HCT116 (cell line): Measurements from ENCODE around the gene GALM. TPM values are rescaled to one million over a fixed set of nuclear protein-coding genes. Genes with fewer than 3 reads are reported as not detected.

ENCODE experiments used
- ATAC-seq: fragments of 200-7000 bp; cut with Tn5 transposase; 2 replicates; pipeline ENCODE4 v1.9.1; 2020; ENCODE audit warnings: mild to moderate bottlenecking, moderate library complexity
- BruUV-seq: library from RNA; stranded (reverse); fragments of 400-500 nt; replicated peaks from 2 replicates; lab custom pipeline; 2021; lab: Mats Ljungman, UMichigan
- CTCF ChIA-PET: fragments of 300-600 bp; sonication (Branson Sonifier 250); formaldehyde crosslinking; loops from one replicate; lab custom pipeline; 2021; ENCODE audit warnings: antibody characterized with exemption; lab: Charles Lee
- POLR2A ChIA-PET: fragments of 300-600, 350-600 bp; sonication (Branson Sonifier 250); formaldehyde crosslinking; loops from one replicate; lab custom pipeline; 2021; ENCODE audit warnings: antibody characterized with exemption; lab: Charles Lee
- RAD21 ChIA-PET, 2 experiments: fragments of 300-600 bp; sonication (Branson Sonifier 250); formaldehyde crosslinking; loops; one replicate each; lab custom pipeline; 2023; ENCODE audit warnings: low total read pairs in 2 of 2; ENCODE audit not compliant: uncharacterized antibody in 2 of 2, unreplicated experiment in 2 of 2, low non-redundant PET in 1 of 2; lab: Charles Lee
- DNase-seq: peaks from one replicate; pipeline ENCODE4 v3.0.0-alpha.2; 2010; ENCODE audit warnings: low read depth, low spot score
- H2AFZ ChIP-seq: fragments of 200-600 bp; shearing (Covaris generic), sonication (generic); 2 replicates; pipeline ENCODE4 v1.6.1; 2017; ENCODE audit warnings: low read depth, mixed run types, mixed read lengths, antibody characterized with exemption, low read length; ENCODE audit not compliant: poor library complexity, severe bottlenecking
- H3K27ac ChIP-seq: 2 replicates; pipeline ENCODE4 v1.5.1; 2012; ENCODE audit warnings: low read depth, low read length
- H3K27me3 ChIP-seq: fragments of 200-600 bp; sonication (generic); 2 replicates; pipeline ENCODE4 v1.6.1; 2016; ENCODE audit warnings: mixed run types, low read length, mixed read lengths; ENCODE audit not compliant: insufficient read depth
- H3K36me3 ChIP-seq, 2 experiments: fragments of 200-500 bp in 1 of 2; fragments of 200-600 bp in 1 of 2; sonication (Bioruptor generic) in 1 of 2; sonication (generic) in 1 of 2; 2 replicates each; pipeline versions ENCODE4 v1.5.1 to v1.6.1; 2014 to 2016; ENCODE audit warnings: low read length in 2 of 2, inconsistent platforms in 1 of 2, mixed read lengths in 1 of 2, mixed run types in 1 of 2; ENCODE audit not compliant: insufficient read depth in 2 of 2, control insufficient read depth in 1 of 2
- H3K4me1 ChIP-seq, 2 experiments: fragments of 200-600 bp in 1 of 2; sonication (generic) in 1 of 2; 2 replicates each; pipeline versions ENCODE4 v1.5.1 to v1.6.1; 2012 to 2017; ENCODE audit warnings: low read length in 2 of 2, inconsistent platforms in 1 of 2, mild to moderate bottlenecking in 1 of 2, mixed read lengths in 1 of 2, mixed run types in 1 of 2, moderate library complexity in 1 of 2; ENCODE audit not compliant: insufficient read depth in 2 of 2, control insufficient read depth in 1 of 2
- H3K4me2 ChIP-seq: fragments of 200-600 bp; sonication (generic); 2 replicates; pipeline ENCODE4 v1.6.1; 2017; ENCODE audit warnings: mixed run types, low read length, mixed read lengths
- H3K4me3 ChIP-seq, 2 experiments: fragments of 200-600 bp in 1 of 2; sonication (generic) in 1 of 2; replicated peaks in 1 of 2; 2 replicates each; pipeline ENCODE4 v1.5.1; 2011 to 2016; ENCODE audit warnings: low read length in 2 of 2, control low read depth in 1 of 2, low read depth in 1 of 2, mild to moderate bottlenecking in 1 of 2, mixed read lengths in 1 of 2, mixed run types in 1 of 2
- H3K79me2 ChIP-seq: fragments of 200-600 bp; sonication (generic); 2 replicates; pipeline ENCODE4 v1.6.1; 2017; ENCODE audit warnings: mild to moderate bottlenecking, mixed run types, low read length, moderate library complexity, mixed read lengths; ENCODE audit not compliant: insufficient read depth
- H3K9ac ChIP-seq: fragments of 200-600 bp; sonication (generic); 2 replicates; pipeline ENCODE4 v1.6.1; 2016; ENCODE audit warnings: low read length, mixed read lengths
- H3K9me2 ChIP-seq: fragments of 200-600 bp; sonication (generic), shearing (Covaris generic); 2 replicates; pipeline ENCODE4 v1.6.1; 2017; ENCODE audit warnings: mixed run types, mild to moderate bottlenecking, moderate library complexity; ENCODE audit not compliant: insufficient read depth
- H3K9me3 ChIP-seq, 2 experiments: fragments of 200-500 bp in 1 of 2; fragments of 200-600 bp in 1 of 2; sonication (Bioruptor generic) in 1 of 2; sonication (generic) in 1 of 2; 2 replicates each; pipeline ENCODE4 v1.6.1; 2014 to 2017; ENCODE audit warnings: low read length in 2 of 2, mixed read lengths in 2 of 2, inconsistent platforms in 1 of 2, low read depth in 1 of 2, mild to moderate bottlenecking in 1 of 2, mixed run types in 1 of 2, moderate library complexity in 1 of 2; ENCODE audit not compliant: control insufficient read depth in 1 of 2, insufficient read depth in 1 of 2
- H4K20me1 ChIP-seq: fragments of 200-600 bp; sonication (generic), shearing (Covaris generic); 2 replicates; pipeline ENCODE4 v1.6.1; 2017; ENCODE audit warnings: mixed run types, mild to moderate bottlenecking, moderate library complexity; ENCODE audit not compliant: insufficient read depth
- ATF3 ChIP-seq: IDR thresholded peaks from 2 replicates; pipeline ENCODE4 v1.6.1; 2012
- CBX3 ChIP-seq: IDR thresholded peaks from 2 replicates; pipeline ENCODE4 v1.6.1; 2012; ENCODE audit warnings: low read depth
- CEBPB ChIP-seq: IDR thresholded peaks from 2 replicates; pipeline ENCODE4 v1.6.1; 2012; ENCODE audit warnings: low read depth
- EGR1 ChIP-seq: IDR thresholded peaks from 2 replicates; pipeline ENCODE4 v1.6.1; 2012; ENCODE audit warnings: low read depth
- ELF1 ChIP-seq: IDR thresholded peaks from 2 replicates; pipeline ENCODE4 v1.6.1; 2012; ENCODE audit warnings: low read depth, borderline replicate concordance
- EZH2 ChIP-seq: fragments of 200-600 bp; sonication (generic); IDR thresholded peaks from 2 replicates; pipeline ENCODE4 v1.6.1; 2017; ENCODE audit warnings: antibody characterized with exemption, mixed run types
- EZH2phosphoT487 ChIP-seq: fragments of 200-600 bp; IDR thresholded peaks from 2 replicates; pipeline ENCODE4 v1.6.1; 2018; ENCODE audit warnings: antibody characterized with exemption, borderline replicate concordance
- FOSL1 ChIP-seq: IDR thresholded peaks from 2 replicates; pipeline ENCODE4 v1.6.1; 2012; ENCODE audit warnings: low read depth
- MAX ChIP-seq: IDR thresholded peaks from 2 replicates; pipeline ENCODE4 v1.6.1; 2012
- POLR2A ChIP-seq: IDR thresholded peaks from 2 replicates; pipeline ENCODE4 v1.7.0; 2011; ENCODE audit warnings: borderline replicate concordance; ENCODE audit not compliant: insufficient read depth, insufficient read length; ENCODE audit errors: extremely low read depth
- POLR2AphosphoS5 ChIP-seq: IDR thresholded peaks from 2 replicates; pipeline ENCODE4 v1.6.1; 2011; ENCODE audit warnings: mild to moderate bottlenecking, low read depth, low read length, moderate library complexity
- RAD21 ChIP-seq: IDR thresholded peaks from 2 replicates; pipeline ENCODE4 v1.6.1; 2012; ENCODE audit warnings: low read depth, mild to moderate bottlenecking
- SIN3A ChIP-seq: IDR thresholded peaks from 2 replicates; pipeline ENCODE4 v1.6.1; 2012; ENCODE audit warnings: low read depth
- SP1 ChIP-seq: IDR thresholded peaks from 2 replicates; pipeline ENCODE4 v1.6.1; 2012; ENCODE audit warnings: low read depth
- SRF ChIP-seq: IDR thresholded peaks from 2 replicates; pipeline ENCODE4 v1.6.1; 2012; ENCODE audit warnings: low read depth
- TCF7L2 ChIP-seq: IDR thresholded peaks from 2 replicates; pipeline ENCODE4 v1.7.0; 2011; ENCODE audit warnings: borderline replicate concordance, inconsistent platforms; ENCODE audit not compliant: insufficient read depth, insufficient read length; ENCODE audit errors: extremely low read depth
- ZBTB33 ChIP-seq: IDR thresholded peaks from 2 replicates; pipeline ENCODE4 v1.6.1; 2011; ENCODE audit warnings: mild to moderate bottlenecking, low read length, moderate library complexity; ENCODE audit not compliant: insufficient replicate concordance; ENCODE audit errors: extremely low read depth
- intact Hi-C: fragments of 100-400 bp; cut with micrococcal nuclease; formaldehyde crosslinking; loops from 2 replicates; pipeline ENCODE4 v1.10.0; 2022
- total RNA-seq: library from RNA; stranded (reverse); gene quantifications from one replicate; pipeline ENCODE4 v1.2.1, GENCODE V29; 2021; ENCODE audit not compliant: unreplicated experiment
- TF ChIP-seq, protein P1 (sequence below): IDR thresholded peaks from 2 replicates; pipeline ENCODE4 v1.6.1; 2012; ENCODE audit warnings: low read depth

GALM gene
- total RNA-seq, 1 experiment from 2014 or later = 10.2 TPM

DNA sequence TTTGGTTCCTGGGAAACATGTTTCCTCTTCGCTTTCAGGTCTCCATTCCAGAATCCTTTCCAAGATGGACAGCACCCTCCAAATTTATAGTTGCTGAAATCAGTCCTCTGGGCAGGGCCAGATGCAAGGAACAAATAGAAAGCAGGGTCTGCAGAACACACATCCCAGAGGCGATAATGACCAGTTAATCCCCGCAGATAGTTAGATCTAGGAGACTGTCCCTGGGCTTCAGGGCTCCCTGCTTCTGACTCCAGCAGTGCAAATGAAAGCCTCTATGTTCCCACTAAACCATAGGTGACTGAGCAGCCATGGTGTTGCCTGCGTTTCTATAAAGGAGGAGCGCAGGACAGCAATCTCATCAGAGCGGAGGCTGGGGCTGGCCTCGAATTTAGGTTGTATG lies 46.5 kb downstream of the GALM start:
- ChIA-PET POLR2A (interaction anchor here (1.2 kb wide), 1 partner anchor 39 kb away, joined by 3 read pairs; the partner anchor contains the start of gene SRSF7), CTCF (no interaction called here), RAD21 (no interaction called here)
- ATAC-seq (no peak), DNase-seq (no peak)
- Histone ChIP-seq H3K9me2 (no peaks in the 10 kb centered on the region), H3K27me3 (no peaks in the 10 kb centered on the region), H3K36me3 (no peaks in the 10 kb centered on the region), H4K20me1 (no peaks in the 10 kb centered on the region), H3K9ac (no peak overlapping the region), H3K4me1 (no peaks in the 10 kb centered on the region; a peak in 1 of 4 replicates), H3K9me3 (no peaks in the 10 kb centered on the region), H3K79me2 (no peaks in the 10 kb centered on the region), H2AFZ (no peak overlapping the region), H3K4me2 (no peak overlapping the region), H3K27ac (no peak overlapping the region), H3K4me3 (no peak overlapping the region)
- no peak for TF ChIP-seq EZH2phosphoT487
- TF ChIP-seq ZBTB33 = no peak
- TF ChIP-seq POLR2AphosphoS5 = no peak
- TF ChIP-seq FOSL1 = no peak
- TF ChIP-seq CBX3 = no peak
- no peak for TF ChIP-seq MAX
- no peak for TF ChIP-seq SP1
- TF ChIP-seq RAD21 = no peak
- TF ChIP-seq SIN3A = no peak
- TF ChIP-seq POLR2A = no peak
- no peak for TF ChIP-seq CEBPB
- TF ChIP-seq EGR1 = no peak
- no peak for TF ChIP-seq EZH2
- TF ChIP-seq SRF = no peak
- TF ChIP-seq ATF3 = no peak
- no peak for TF ChIP-seq TCF7L2
- no peak for TF ChIP-seq ELF1
- TF ChIP-seq, protein P1, sequence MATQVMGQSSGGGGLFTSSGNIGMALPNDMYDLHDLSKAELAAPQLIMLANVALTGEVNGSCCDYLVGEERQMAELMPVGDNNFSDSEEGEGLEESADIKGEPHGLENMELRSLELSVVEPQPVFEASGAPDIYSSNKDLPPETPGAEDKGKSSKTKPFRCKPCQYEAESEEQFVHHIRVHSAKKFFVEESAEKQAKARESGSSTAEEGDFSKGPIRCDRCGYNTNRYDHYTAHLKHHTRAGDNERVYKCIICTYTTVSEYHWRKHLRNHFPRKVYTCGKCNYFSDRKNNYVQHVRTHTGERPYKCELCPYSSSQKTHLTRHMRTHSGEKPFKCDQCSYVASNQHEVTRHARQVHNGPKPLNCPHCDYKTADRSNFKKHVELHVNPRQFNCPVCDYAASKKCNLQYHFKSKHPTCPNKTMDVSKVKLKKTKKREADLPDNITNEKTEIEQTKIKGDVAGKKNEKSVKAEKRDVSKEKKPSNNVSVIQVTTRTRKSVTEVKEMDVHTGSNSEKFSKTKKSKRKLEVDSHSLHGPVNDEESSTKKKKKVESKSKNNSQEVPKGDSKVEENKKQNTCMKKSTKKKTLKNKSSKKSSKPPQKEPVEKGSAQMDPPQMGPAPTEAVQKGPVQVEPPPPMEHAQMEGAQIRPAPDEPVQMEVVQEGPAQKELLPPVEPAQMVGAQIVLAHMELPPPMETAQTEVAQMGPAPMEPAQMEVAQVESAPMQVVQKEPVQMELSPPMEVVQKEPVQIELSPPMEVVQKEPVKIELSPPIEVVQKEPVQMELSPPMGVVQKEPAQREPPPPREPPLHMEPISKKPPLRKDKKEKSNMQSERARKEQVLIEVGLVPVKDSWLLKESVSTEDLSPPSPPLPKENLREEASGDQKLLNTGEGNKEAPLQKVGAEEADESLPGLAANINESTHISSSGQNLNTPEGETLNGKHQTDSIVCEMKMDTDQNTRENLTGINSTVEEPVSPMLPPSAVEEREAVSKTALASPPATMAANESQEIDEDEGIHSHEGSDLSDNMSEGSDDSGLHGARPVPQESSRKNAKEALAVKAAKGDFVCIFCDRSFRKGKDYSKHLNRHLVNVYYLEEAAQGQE = no peak
- no TSS peak for BruUV-seq
- intact Hi-C loops = no loop called here
